Parathyroid adenoma (tissue), 2 donors: ENCODE data around the gene DGAT2.

ENCODE experiments used
- H2AFZ ChIP-seq: fragments of 300-600 bp; sonication (generic); one replicate; pipeline ENCODE4 v1.7.0; 2017; ENCODE audit warnings: antibody characterized with exemption, mild to moderate bottlenecking
- H3K27ac ChIP-seq: fragments of 300-600 bp; sonication (generic); one replicate; pipeline ENCODE4 v1.7.0; 2017
- H3K27me3 ChIP-seq: fragments of 300-600 bp; sonication (generic); one replicate; pipeline ENCODE4 v1.7.0; 2017; ENCODE audit warnings: low read length; ENCODE audit not compliant: control insufficient read depth, insufficient read depth
- H3K36me3 ChIP-seq: fragments of 300-600 bp; sonication (generic); one replicate; pipeline ENCODE4 v1.7.0; 2017; ENCODE audit warnings: low read length; ENCODE audit not compliant: control insufficient read depth, insufficient read depth
- H3K4me1 ChIP-seq: fragments of 300-600 bp; sonication (generic); one replicate; pipeline ENCODE4 v1.7.0; 2017; ENCODE audit warnings: control low read depth
- H3K4me2 ChIP-seq: fragments of 300-600 bp; sonication (generic); one replicate; pipeline ENCODE4 v1.7.0; 2017; ENCODE audit warnings: low read length
- H3K4me3 ChIP-seq: fragments of 300-600 bp; sonication (generic); one replicate; pipeline ENCODE4 v1.7.0; 2017; ENCODE audit warnings: low read depth, low read length
- H3K79me2 ChIP-seq: fragments of 300-600 bp; sonication (generic); one replicate; pipeline ENCODE4 v1.7.0; 2017; ENCODE audit warnings: control low read depth
- H3K9ac ChIP-seq: fragments of 300-600 bp; sonication (generic); one replicate; pipeline ENCODE4 v1.7.0; 2017; ENCODE audit warnings: mild to moderate bottlenecking
- H3K9me3 ChIP-seq: fragments of 300-600 bp; sonication (generic); one replicate; pipeline ENCODE4 v1.7.0; 2017; ENCODE audit warnings: low read length; ENCODE audit not compliant: control insufficient read depth
- CTCF ChIP-seq: fragments of 300-600 bp; sonication (generic); IDR thresholded peaks from one replicate; pipeline ENCODE4 v1.7.0; 2017; ENCODE audit warnings: antibody characterized with exemption, mild to moderate bottlenecking
- donor health status: primary hyperparathyroidism.

Gene DGAT2

GRCh38 chr11:75801362-75802020 is 32.9 kb downstream of the DGAT2 start:
- Histone ChIP-seq H3K36me3 (no peaks in the 10 kb centered on the region), H3K27ac (no peak overlapping the region), H2AFZ (no peak overlapping the region), H3K9ac (no peak overlapping the region), H3K79me2 (no peaks in the 10 kb centered on the region), H3K4me3 (no peak overlapping the region), H3K4me1 (no peaks in the 10 kb centered on the region), H3K4me2 (no peak overlapping the region), H3K9me3 (no peaks in the 10 kb centered on the region), H3K27me3 (no peaks in the 10 kb centered on the region)
- no peak for TF ChIP-seq CTCF

GRCh38 chr11:75802021-75802912 is 33.7 kb downstream of the DGAT2 start:
- Histone ChIP-seq H3K79me2 (no peaks in the 10 kb centered on the region), H3K9ac (no peak overlapping the region), H2AFZ (no peak overlapping the region), H3K9me3 (no peaks in the 10 kb centered on the region), H3K4me2 (no peak overlapping the region), H3K4me1 (no peaks in the 10 kb centered on the region), H3K27me3 (no peaks in the 10 kb centered on the region), H3K27ac (no peak overlapping the region), H3K4me3 (no peak overlapping the region), H3K36me3 (no peaks in the 10 kb centered on the region)
- no peak for TF ChIP-seq CTCF

GRCh38 chr11:75802913-75803820 is 34.6 kb downstream of the DGAT2 start:
- no peak overlapping the region for H2AFZ ChIP-seq
- no peak overlapping the region for H3K4me3 ChIP-seq
- no peak overlapping the region for H3K9ac ChIP-seq
- H3K36me3 ChIP-seq = no peaks in the 10 kb centered on the region
- no peaks in the 10 kb centered on the region for H3K9me3 ChIP-seq
- no peaks in the 10 kb centered on the region for H3K79me2 ChIP-seq
- H3K27me3 ChIP-seq = no peaks in the 10 kb centered on the region
- peak; percentile 71 for TF ChIP-seq CTCF
- H3K4me1 ChIP-seq = no peaks in the 10 kb centered on the region
- H3K4me2 ChIP-seq = no peak overlapping the region
- no peak overlapping the region for H3K27ac ChIP-seq

GRCh38 chr11:75809111-75809510 is 40.5 kb downstream of the DGAT2 start:
- Histone ChIP-seq H3K4me1 (no peaks in the 10 kb centered on the region), H3K4me2 (no peak overlapping the region), H3K4me3 (no peak overlapping the region), H3K79me2 (no peaks in the 10 kb centered on the region), H2AFZ (no peak overlapping the region), H3K27ac (no peak overlapping the region), H3K9ac (no peak overlapping the region), H3K36me3 (no peaks in the 10 kb centered on the region), H3K9me3 (no peaks in the 10 kb centered on the region), H3K27me3 (no peaks in the 10 kb centered on the region)
- no peak for TF ChIP-seq CTCF
